Measurements from ENCODE around the gene MDC1. TPM values are rescaled to one million over a fixed set of nuclear protein-coding genes. Genes with fewer than 3 reads are reported as not detected.
"Not testable (repeated sequence)": the region's sequence is repeated elsewhere in the genome, so short reads cannot be mapped to it uniquely, and the experiment has no call there.

MDC1 gene
- polyA plus RNA-seq, 5 donors: 38.7 to 55.3 (median 44.5) TPM

GRCh38 chr6:30724906-30725667 is 8.0 kb upstream of the MDC1 start:
- no peak for DNase-seq

- not testable (repeated sequence) for DNase-seq
These were observed 7.0 kb upstream of the MDC1 start for GRCh38 chr6:30723843-30724741.

GRCh38 chr6:30723159-30723842 is 6.2 kb upstream of the MDC1 start:
- not testable (repeated sequence) for DNase-seq

DNA sequence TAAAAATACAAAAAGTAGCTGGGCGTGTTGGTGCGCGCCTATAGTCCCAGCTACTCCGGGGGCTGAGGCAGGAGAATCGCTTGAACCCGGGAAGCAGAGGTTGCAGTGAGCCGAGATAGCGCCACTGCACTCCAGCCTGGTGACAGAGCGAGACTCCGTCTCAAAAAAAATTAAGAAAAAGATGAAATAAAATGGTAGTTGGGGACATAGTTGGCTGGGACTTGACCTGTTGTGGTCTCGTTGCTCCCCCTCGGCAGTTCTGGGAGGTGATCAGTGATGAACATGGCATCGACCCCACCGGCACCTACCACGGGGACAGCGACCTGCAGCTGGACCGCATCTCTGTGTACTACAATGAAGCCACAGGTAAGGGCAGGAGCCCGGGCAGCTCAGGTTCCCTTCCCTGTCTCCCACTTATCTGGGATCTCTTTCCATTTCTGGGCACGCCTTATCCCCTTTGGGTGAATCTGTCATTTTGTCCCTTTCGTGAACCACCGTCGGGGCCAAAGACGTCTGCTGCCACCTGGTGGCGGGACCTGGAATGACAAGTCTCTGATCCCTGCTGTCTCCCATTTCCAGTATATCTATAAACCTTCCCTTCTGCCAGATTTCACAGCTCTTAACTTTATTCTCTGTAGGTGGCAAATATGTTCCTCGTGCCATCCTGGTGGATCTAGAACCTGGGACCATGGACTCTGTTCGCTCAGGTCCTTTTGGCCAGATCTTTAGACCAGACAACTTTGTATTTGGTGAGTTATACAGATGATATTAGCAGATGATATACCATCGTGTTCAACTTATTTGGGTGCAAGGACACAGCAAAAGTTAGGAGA is 5.4 kb upstream of the MDC1 start:
- peak; percentile 73 to 82 for DNase-seq

DNA sequence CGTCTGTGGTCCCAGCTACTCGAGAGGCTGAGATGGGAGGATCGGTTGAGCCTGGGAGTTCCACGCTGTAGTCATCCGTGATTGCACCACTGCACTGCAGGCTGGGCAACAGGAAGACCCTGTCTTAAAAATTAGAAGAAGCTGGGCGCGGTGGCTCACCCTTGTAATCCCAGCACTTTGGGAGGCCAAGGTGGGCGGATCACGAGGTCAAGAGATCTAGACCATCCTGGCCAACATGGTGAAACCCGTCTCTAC is 4.9 kb upstream of the MDC1 start:
- not testable (repeated sequence) for DNase-seq

DNA sequence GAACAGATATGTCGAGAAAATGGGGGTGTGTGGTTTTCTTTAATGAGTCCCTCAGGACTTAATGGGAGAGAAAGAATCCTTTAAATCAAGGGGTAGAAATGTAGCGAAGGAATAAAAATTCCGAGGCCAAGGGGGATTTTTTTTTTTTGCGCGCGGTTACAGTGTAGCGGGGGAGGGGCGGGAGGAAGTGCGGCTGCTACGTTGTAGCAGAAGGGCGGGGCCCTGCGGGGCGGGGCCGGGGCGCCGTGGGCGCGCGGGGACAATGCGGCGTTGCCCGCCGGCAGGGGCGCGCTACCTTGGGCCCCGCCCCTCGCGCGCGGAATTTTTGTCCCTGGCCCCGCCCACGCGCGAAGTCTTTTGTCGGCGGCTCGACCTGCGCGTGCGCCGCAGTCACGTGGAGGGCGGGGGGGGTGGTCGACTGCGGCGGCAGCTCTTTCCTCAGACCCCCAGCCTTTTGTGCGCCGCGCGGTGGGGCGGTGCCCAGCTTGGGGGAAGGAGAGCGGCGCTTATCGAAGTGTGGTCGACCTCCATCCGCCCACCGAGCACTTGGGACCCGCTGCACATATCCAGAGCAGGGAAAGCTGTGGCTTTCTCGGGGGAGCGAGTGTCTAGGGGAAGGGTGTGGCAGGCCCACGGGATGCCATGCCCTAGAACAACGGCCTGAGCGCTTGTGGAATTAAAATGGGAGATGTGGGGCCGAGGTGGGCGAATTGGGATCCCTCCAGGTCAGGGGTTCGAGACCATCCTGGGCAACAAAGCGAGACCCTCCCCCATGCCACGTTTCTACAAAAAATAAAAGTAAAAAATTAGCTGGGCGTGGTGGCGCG is 4.3 kb upstream of the MDC1 start:
- peak; percentile 93 for DNase-seq

- DNase-seq: peak; percentile 57 to 59
These were observed 3.7 kb upstream of the MDC1 start for GRCh38 chr6:30720738-30721197.

GRCh38 chr6:30719791-30720737 is 3.0 kb upstream of the MDC1 start, which contains the start of gene TUBB:
TUBB (plus strand) TSS chr6:30720352; CDS start chr6:30720507, 155 bp downstream.
- peak; percentile 97 for DNase-seq

DNA sequence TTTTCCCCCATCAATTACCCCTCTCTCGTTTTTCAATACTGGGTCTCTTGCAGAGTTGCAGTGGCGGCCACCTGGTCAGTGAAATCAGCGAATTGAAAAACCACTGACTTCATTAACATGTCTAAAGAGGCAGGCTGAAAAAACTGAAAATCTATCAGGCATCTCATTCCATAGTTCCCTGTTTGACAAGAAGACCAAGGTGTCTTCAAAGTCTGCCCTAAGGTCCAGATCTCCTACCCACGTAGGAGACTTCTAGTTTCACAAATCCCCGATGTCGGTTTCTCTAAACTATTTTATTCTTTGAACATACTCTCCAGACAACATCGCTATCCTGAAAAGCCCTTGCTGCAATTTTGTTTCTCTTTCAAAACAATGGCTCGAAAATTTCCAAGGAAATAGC is 2.3 kb upstream of the MDC1 start:
- no peak for DNase-seq

DNA sequence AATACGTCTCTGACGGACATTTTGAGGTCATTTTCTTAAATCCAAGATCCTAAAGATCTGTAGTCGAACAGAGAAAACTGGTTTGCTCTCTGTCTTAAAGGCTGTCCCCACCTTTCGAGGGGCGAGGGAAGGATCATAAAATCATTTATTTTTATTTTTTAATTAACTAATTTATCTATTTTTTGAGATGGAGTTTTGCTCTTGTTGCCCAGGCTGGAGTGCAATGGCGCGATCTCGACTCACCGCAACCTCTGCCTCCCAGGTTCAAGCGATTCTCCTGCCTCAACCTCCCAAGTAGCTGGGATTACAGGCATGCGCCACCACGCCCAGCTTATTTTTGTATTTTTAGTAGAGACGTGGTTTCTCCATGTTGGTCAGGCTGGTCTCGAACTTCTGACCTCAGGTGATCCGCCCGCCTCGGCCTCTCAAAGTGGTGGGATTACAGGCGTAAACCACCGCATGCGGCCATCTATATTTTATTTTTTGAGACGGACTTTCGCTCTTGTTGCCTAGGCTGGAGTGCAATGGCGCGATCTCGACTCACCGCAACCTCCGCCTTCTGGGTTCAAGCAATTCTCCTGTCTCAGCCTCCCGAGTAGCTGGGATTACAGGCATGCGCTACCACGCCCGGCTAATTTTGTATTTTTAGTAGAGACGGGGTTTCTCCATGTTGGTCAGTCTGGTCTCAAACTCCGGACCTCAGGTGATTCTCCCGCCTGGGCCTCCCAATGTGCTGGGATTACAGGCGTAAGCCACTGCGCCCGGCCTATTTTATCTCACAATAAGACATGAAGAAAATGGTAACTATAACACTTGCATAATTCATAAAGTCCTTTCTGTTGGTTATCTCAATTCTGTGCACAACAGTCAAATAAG is 1.0 kb upstream of the MDC1 start:
- DNase-seq: not testable (repeated sequence)

- DNase-seq: no peak
These were observed 277 bp downstream of the MDC1 start for GRCh38 chr6:30716879-30717128.

DNA sequence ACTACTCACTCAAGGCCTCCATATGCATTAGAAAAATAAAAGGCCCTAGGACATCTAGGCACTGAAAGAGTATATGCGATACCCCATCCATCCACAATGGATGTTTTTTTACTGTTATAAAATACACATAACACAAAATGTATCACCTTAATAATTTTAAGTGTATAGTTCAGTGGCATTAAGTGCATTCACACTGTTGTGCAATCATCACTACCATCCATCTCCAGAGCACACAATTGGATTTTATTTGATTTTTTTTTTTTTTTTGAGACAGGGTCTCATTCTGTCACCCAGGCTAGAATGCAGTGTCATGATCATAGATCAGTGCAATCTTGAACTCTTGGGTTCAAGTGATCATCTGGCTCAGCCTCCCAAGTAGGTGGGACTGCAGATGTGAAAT is 2.8 kb downstream of the MDC1 start:
- no peak for DNase-seq

DNA sequence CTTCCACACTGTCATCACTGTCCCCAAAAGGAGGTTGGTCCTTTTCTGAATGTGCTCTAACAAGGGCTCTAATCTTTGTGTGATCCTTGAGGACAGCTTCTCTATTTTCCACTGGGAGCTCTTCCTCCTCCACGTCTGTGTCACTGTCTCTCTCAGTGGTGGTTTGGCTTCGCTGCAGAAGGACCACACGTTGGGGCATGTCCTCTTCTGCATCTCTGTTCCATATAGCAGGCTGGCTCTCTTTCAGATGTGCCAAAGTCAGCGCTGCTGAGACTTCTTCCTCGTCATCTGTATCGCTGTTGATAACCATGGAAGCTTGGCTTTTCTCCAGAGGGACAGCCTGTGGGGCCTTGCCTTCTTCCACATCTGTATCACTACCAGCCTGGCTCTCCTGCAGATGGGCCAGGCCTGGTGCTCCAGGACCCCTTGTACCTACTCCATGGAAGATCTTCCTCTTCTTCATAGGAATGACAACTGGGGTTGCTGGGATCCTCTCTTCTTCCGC is 4.6 kb downstream of the MDC1 start:
- no peak for DNase-seq

GRCh38 chr6:30711758-30712380 is 5.2 kb downstream of the MDC1 start:
- no peak for DNase-seq

GRCh38 chr6:30709101-30709868 is 7.8 kb downstream of the MDC1 start:
- DNase-seq: no peak

GRCh38 chr6:30707281-30707850 is 9.7 kb downstream of the MDC1 start:
- DNase-seq: no peak

DNA sequence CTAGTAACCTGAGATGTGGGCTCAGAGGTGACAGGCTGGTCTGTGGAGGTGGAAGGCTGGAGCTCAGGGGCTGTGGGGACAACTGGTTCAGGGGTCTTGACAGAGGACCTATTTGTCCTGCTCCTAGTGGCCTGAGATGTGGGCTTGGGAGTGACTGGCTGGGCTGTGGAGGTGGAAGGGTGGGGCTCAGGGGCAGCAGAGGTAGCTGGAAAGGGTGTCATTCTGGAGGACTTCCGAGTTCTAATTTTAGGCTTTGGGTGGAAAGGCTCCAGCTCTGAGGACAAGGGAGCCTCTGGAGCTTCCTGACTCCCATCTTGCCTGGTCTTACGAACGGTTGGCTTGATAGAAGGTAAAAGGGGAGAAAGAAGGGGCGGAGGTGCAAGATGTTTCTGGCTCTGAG is 11.5 kb downstream of the MDC1 start:
- DNase-seq: no peak

All from right lung (tissue), 5 donors.